GM21390 (cell line): Measurements from ENCODE around the gene MEIS2.

Experiments
- ATAC-seq: cut with Tn5 transposase; IDR thresholded peaks from one replicate; pipeline ENCODE4 v1.9.1; 2021; ENCODE audit not compliant: unreplicated experiment

Gene MEIS2

GRCh38 chr15:37100109-37100965 lies at the start of gene MEIS2:
TSS of gene MEIS2 (minus strand) at chr15:37100549. CDS start at chr15:37099466, 1,083 bp downstream.
- ATAC-seq = peak; percentile 28

GRCh38 chr15:37149146-37149545 lies 48.8 kb upstream of the MEIS2 start:
- ATAC-seq = no peak

- ATAC-seq = no peak
These were observed 48.4 kb upstream of the MEIS2 start for GRCh38 chr15:37148714-37149113.

- ATAC-seq = no peak
These were observed 43.0 kb upstream of the MEIS2 start for GRCh38 chr15:37143351-37143750.

- ATAC-seq = no peak
These were observed 42.0 kb upstream of the MEIS2 start for GRCh38 chr15:37142371-37142770.

- ATAC-seq = no peak
These were observed 40.2 kb upstream of the MEIS2 start for GRCh38 chr15:37140531-37141058.

- ATAC-seq = no peak
These were observed 38.4 kb upstream of the MEIS2 start for GRCh38 chr15:37138591-37139215.

GRCh38 chr15:37137221-37137620 lies 36.9 kb upstream of the MEIS2 start:
- no peak for ATAC-seq

- ATAC-seq = no peak
These were observed 36.3 kb upstream of the MEIS2 start for GRCh38 chr15:37136666-37137065.

GRCh38 chr15:37135225-37135624 lies 34.9 kb upstream of the MEIS2 start:
- ATAC-seq = peak; percentile 84

GRCh38 chr15:37134699-37135131 lies 34.4 kb upstream of the MEIS2 start:
- ATAC-seq = no peak

- ATAC-seq = no peak
These were observed 33.9 kb upstream of the MEIS2 start for GRCh38 chr15:37134244-37134643.

GRCh38 chr15:37133602-37134001 lies 33.3 kb upstream of the MEIS2 start:
- ATAC-seq = no peak

GRCh38 chr15:37132826-37133417 lies 32.6 kb upstream of the MEIS2 start:
- ATAC-seq = no peak

- no peak for ATAC-seq
These were observed 31.3 kb upstream of the MEIS2 start for GRCh38 chr15:37131621-37132020.

- no peak for ATAC-seq
These were observed 30.0 kb upstream of the MEIS2 start for GRCh38 chr15:37130356-37130755.

- ATAC-seq = no peak
These were observed 24.8 kb upstream of the MEIS2 start for GRCh38 chr15:37125143-37125542.

GRCh38 chr15:37124331-37124730 lies 24.0 kb upstream of the MEIS2 start:
- no peak for ATAC-seq

GRCh38 chr15:37122703-37123102 lies 22.4 kb upstream of the MEIS2 start:
- no peak for ATAC-seq

GRCh38 chr15:37121492-37121891 lies 21.1 kb upstream of the MEIS2 start:
- no peak for ATAC-seq

GRCh38 chr15:37117030-37117429 lies 16.7 kb upstream of the MEIS2 start:
- ATAC-seq = no peak

- ATAC-seq = no peak
These were observed 15.2 kb upstream of the MEIS2 start for GRCh38 chr15:37115538-37115937.
